ENCODE data around the gene LHCGR.
A peak's percentile ranks its signal among the peaks of the same experiment; 100 is the strongest.
"Not testable (repeated sequence)": the region's sequence is repeated elsewhere in the genome, so short reads cannot be mapped to it uniquely, and the experiment has no call there.

LHCGR gene

GRCh38 chr2:48715042-48715899 lies 40.3 kb downstream of the LHCGR start:
- peak in 2 of 42 donors; percentile 14 to 34 for DNase-seq
- intact Hi-C loops (cut with DNase I) = no loop called here

- no peak for DNase-seq
- intact Hi-C loops (cut with DNase I) = no loop called here
Observed at GRCh38 chr2:48714245-48714644, 41.3 kb downstream of the LHCGR start.

GRCh38 chr2:48713647-48714046 lies 41.9 kb downstream of the LHCGR start:
- intact Hi-C loops (cut with DNase I) = no loop called here
- DNase-seq = no peak

- no peak for DNase-seq
- intact Hi-C loops (cut with DNase I) = no loop called here
Observed at GRCh38 chr2:48712151-48712550, 43.4 kb downstream of the LHCGR start.

GRCh38 chr2:48711343-48711742 lies 44.2 kb downstream of the LHCGR start:
- intact Hi-C loops (cut with DNase I) = no loop called here
- no peak for DNase-seq

GRCh38 chr2:48709096-48710034 lies 46.2 kb downstream of the LHCGR start:
- DNase-seq = no peak
- intact Hi-C loops (cut with DNase I) = no loop called here

- intact Hi-C loops (cut with DNase I) = no loop called here
Observed at GRCh38 chr2:48707466-48707865, 48.1 kb downstream of the LHCGR start.

GRCh38 chr2:48703621-48704020 lies 51.9 kb downstream of the LHCGR start:
- DNase-seq; intact Hi-C loops (cut with DNase I): not testable (repeated sequence)

More at GRCh38 chr2:48707466-48707865, 48.1 kb downstream of the LHCGR start:
- no peak for DNase-seq

- intact Hi-C loops (cut with DNase I) = no loop called here
- no peak for DNase-seq
Observed at GRCh38 chr2:48699348-48699930, 56.1 kb downstream of the LHCGR start.

- intact Hi-C loops (cut with DNase I) = no loop called here
- DNase-seq = no peak
Observed at GRCh38 chr2:48696881-48697280, 58.6 kb downstream of the LHCGR start.

- DNase-seq = peak in 2 of 42 donors; percentile 34 to 41
- intact Hi-C loops (cut with DNase I) = no loop called here
Observed at GRCh38 chr2:48695991-48696390, 59.5 kb downstream of the LHCGR start.

GRCh38 chr2:48694149-48694548 lies 61.4 kb downstream of the LHCGR start:
- intact Hi-C loops (cut with DNase I) = no loop called here
- DNase-seq = no peak

- intact Hi-C loops (cut with DNase I) = no loop called here
- DNase-seq = no peak
Observed at GRCh38 chr2:48693645-48694044, 61.9 kb downstream of the LHCGR start.

- DNase-seq = no peak
- intact Hi-C loops (cut with DNase I) = no loop called here
Observed at GRCh38 chr2:48693066-48693465, 62.5 kb downstream of the LHCGR start.

GRCh38 chr2:48691935-48692691 lies 63.4 kb downstream of the LHCGR start:
- intact Hi-C loops (cut with DNase I) = no loop called here
- DNase-seq = no peak

GRCh38 chr2:48685126-48685525 lies 70.4 kb downstream of the LHCGR start:
- intact Hi-C loops (cut with DNase I) = no loop called here

GRCh38 chr2:48677450-48677849 lies 78.1 kb downstream of the LHCGR start:
- intact Hi-C loops (cut with DNase I) = no loop called here
- no peak for DNase-seq

More at GRCh38 chr2:48685126-48685525, 70.4 kb downstream of the LHCGR start:
- no peak for DNase-seq

GRCh38 chr2:48674933-48675332 lies 80.6 kb downstream of the LHCGR start:
- no peak for DNase-seq
- intact Hi-C loops (cut with DNase I) = no loop called here

- intact Hi-C loops (cut with DNase I) = no loop called here
- DNase-seq = no peak
Observed at GRCh38 chr2:48673581-48673980, 81.9 kb downstream of the LHCGR start.
